Measurements from ENCODE around the gene OCRL. TPM values are rescaled to one million over a fixed set of nuclear protein-coding genes. Genes with fewer than 3 reads are reported as not detected.

OCRL gene
- total RNA-seq, 2 donors from 2014 or later = 10.6 to 12.6 TPM

DNA sequence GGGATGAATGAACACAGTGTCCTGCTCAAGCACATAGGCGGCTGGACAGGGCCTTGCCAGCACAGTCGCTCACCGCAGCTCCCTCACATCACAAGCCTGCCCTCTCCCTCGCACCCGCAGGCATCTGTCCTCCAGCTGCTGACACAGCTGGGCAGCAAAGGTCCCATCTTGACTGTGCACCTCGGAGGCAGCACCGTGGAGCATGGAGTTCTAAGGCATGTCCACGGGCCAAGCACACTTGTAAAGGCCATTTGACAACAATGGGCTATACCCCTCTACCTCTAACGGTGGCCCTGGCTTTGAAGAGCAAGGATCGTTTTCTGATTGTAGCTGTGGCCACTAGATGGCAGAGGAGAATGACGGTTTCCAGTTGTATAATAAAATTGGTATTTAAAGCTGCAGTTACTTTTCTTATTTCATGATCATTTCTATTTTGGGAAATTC lies 60.9 kb downstream of the OCRL start:
- DNase-seq (ENCODE audit: low spot score) = no peak
- H3K4me1 ChIP-seq = peaks cover 0 to 5% of the 10 kb centered on the region in 2 donors
- H3K27ac ChIP-seq = no peak overlapping the region
- no peaks in the 10 kb centered on the region for H3K27me3 ChIP-seq
- no peaks in the 10 kb centered on the region for H3K36me3 ChIP-seq
- H3K9me3 ChIP-seq = no peaks in the 10 kb centered on the region
- TF ChIP-seq CTCF (IDR thresholded peaks at IDR 0.05) = peak; percentile 41 to 71
- no peak overlapping the region for H3K4me3 ChIP-seq

DNA sequence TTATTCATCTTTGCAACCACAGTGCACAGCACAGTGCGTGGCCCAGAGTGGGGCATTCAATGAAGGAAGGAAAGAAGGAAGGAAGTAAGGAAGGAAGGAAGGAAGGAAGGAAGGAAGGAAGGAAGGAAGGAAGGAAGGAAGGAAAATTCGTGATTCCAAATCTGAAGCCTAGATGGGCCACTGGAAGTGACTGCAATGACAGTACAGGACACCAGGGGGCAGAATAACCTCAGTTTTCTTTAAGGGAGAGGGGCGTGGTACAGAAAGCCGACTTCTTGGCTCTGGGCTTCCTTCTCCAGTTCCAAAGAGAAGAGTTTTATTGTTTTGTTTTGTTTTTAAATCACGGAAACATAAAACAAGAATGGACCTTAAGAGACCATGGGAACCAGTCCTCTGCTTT lies 66.9 kb downstream of the OCRL start:
- Histone ChIP-seq H3K27ac (no peak overlapping the region), H3K4me3 (no peak overlapping the region), H3K4me1 (peaks cover 0 to 5% of the 10 kb centered on the region in 2 donors), H3K36me3 (no peaks in the 10 kb centered on the region), H3K9me3 (no peaks in the 10 kb centered on the region), H3K27me3 (no peaks in the 10 kb centered on the region)
- TF ChIP-seq CTCF (IDR thresholded peaks at IDR 0.05) = peak; percentile 52 to 83
- peak; percentile 62 for DNase-seq (ENCODE audit: low spot score)

DNA sequence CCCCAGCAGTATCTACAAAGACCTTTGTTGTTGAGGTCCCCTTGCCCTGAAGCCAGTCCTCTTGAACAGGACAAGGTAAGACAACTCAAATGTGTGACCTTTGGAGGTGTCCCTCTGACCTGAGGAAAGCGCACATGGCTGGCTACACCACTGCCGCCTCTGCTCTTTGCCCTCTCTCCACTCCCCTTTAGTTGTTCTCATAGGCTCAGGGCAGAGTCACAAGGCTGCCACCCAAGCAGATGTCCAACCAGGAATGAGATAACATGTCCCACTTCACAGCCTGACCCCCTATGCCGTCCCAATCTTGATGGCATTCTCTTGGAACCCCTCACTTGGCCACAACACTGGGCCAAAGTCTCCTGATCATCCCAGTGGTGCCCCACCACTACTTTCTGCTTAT lies 68.4 kb downstream of the OCRL start:
- DNase-seq (ENCODE audit: low spot score) = no peak
- no peak overlapping the region for H3K4me3 ChIP-seq
- H3K4me1 ChIP-seq = peaks cover 0 to 5% of the 10 kb centered on the region in 2 donors
- H3K27ac ChIP-seq = no peak overlapping the region
- H3K27me3 ChIP-seq = no peaks in the 10 kb centered on the region
- no peak for TF ChIP-seq CTCF (IDR thresholded peaks at IDR 0.05)
- no peaks in the 10 kb centered on the region for H3K36me3 ChIP-seq
- H3K9me3 ChIP-seq = no peaks in the 10 kb centered on the region

GRCh38 chrX:129609395-129609794 lies 69.3 kb downstream of the OCRL start:
- no peak for TF ChIP-seq CTCF (IDR thresholded peaks at IDR 0.05)
- Histone ChIP-seq H3K4me3 (no peak overlapping the region), H3K27ac (no peak overlapping the region), H3K4me1 (peaks cover 0 to 1% of the 10 kb centered on the region in 2 donors), H3K36me3 (no peaks in the 10 kb centered on the region), H3K9me3 (no peaks in the 10 kb centered on the region), H3K27me3 (no peaks in the 10 kb centered on the region)
- DNase-seq (ENCODE audit: low spot score) = no peak

- H3K36me3 ChIP-seq = no peaks in the 10 kb centered on the region
- H3K9me3 ChIP-seq = no peaks in the 10 kb centered on the region
- no peak overlapping the region for H3K4me3 ChIP-seq
- no peak overlapping the region for H3K27ac ChIP-seq
- no peaks in the 10 kb centered on the region for H3K4me1 ChIP-seq
- H3K27me3 ChIP-seq = no peaks in the 10 kb centered on the region
- DNase-seq (ENCODE audit: low spot score) = no peak
- no peak for TF ChIP-seq CTCF (IDR thresholded peaks at IDR 0.05)
Measured at GRCh38 chrX:129612396-129612795, 72.3 kb downstream of the OCRL start.

DNA sequence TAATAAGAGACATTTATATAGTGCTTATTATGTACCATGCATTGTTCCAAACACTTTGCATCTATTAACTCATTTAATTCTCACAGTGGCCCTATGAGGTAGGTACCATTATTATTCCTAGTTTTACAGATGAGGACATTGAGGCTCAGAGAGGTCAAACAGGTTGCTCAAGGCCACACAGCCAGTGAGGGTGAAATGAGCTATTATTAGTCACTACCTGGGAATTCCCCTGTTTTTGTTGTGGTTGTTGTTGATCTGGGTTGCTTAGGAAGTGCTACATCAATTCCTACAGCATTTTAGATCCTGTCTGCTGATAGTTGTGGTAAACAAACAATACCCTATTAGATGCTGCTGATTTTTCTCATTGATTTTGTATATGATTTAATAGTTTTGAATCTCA lies 73.5 kb downstream of the OCRL start:
- TF ChIP-seq CTCF (IDR thresholded peaks at IDR 0.05) = no peak
- H3K27me3 ChIP-seq = no peaks in the 10 kb centered on the region
- no peak for DNase-seq (ENCODE audit: low spot score)
- no peak overlapping the region for H3K4me3 ChIP-seq
- no peaks in the 10 kb centered on the region for H3K9me3 ChIP-seq
- H3K4me1 ChIP-seq = no peaks in the 10 kb centered on the region
- no peak overlapping the region for H3K27ac ChIP-seq
- no peaks in the 10 kb centered on the region for H3K36me3 ChIP-seq

Measured in right atrium auricular region (tissue), 2 donors.